K562 (cell line): Measurements from ENCODE around the gene CNTFR. TPM values are rescaled to one million over a fixed set of nuclear protein-coding genes. Genes with fewer than 3 reads are reported as not detected.

ENCODE experiments used
- ATAC-seq: fragments of 200-7000 bp; cut with Tn5 transposase; 3 replicates; pipeline ENCODE4 v1.9.1; 2020; ENCODE audit warnings: moderate library complexity
- BruUV-seq: library from RNA; stranded (reverse); fragments of 400-500 nt; replicated peaks from 2 replicates; lab custom pipeline; 2021; lab: Mats Ljungman, UMichigan
- CTCF ChIA-PET: fragments of 300-600 bp; formaldehyde crosslinking; extraction: SDS; loops from one replicate; lab custom pipeline; 2021; ENCODE audit warnings: low intra/inter-chr PET ratio; lab: Yijun Ruan, JAX
- POLR2A ChIA-PET: fragments of 300-600, 350-650 bp; sonication (Branson Sonifier 250); formaldehyde crosslinking; extraction: SDS; loops from one replicate; lab custom pipeline; 2021; ENCODE audit warnings: antibody characterized with exemption, inconsistent platforms; lab: Yijun Ruan, JAX
- DNase-seq, 4 experiments: peaks; one replicate each; pipeline versions ENCODE4 v3.0.0 to v3.0.0-alpha.2; 2011 to 2018; ENCODE audit warnings: low spot score in 3 of 4, mixed read lengths in 3 of 4; ENCODE audit errors: extremely low read depth in 1 of 4
- FAIRE-seq: peaks from 2 replicates; lab custom pipeline; 2011; peaks lifted over from hg19 to GRCh38; lab: Jason Lieb, UNC
- H2AFZ ChIP-seq: 2 replicates; pipeline ENCODE4 v1.6.0; 2011; ENCODE audit warnings: low read depth, low read length, control low read depth, inconsistent platforms
- H3K27ac ChIP-seq: fragments of 200-600 bp; 3 replicates; pipeline ENCODE4 v1.8.0; 2011; ENCODE audit warnings: low read depth, mild to moderate bottlenecking, control low read depth, inconsistent platforms, low read length, moderate library complexity, mixed read lengths; ENCODE audit errors: extremely low read depth
- H3K27me3 ChIP-seq, 2 experiments: fragments of 300-600 bp in 1 of 2; 2 replicates in 1 of 2; 3 replicates in 1 of 2; pipeline versions ENCODE4 v1.6.0 to v1.8.0; 2011; ENCODE audit warnings: inconsistent platforms in 2 of 2, low read length in 2 of 2, mild to moderate bottlenecking in 1 of 2, mixed read lengths in 1 of 2, moderate library complexity in 1 of 2; ENCODE audit not compliant: control insufficient read depth in 2 of 2, insufficient read depth in 2 of 2
- H3K36me3 ChIP-seq: fragments of 300-600 bp; 3 replicates; pipeline ENCODE4 v1.8.0; 2011; ENCODE audit warnings: mild to moderate bottlenecking, low read length, inconsistent platforms; ENCODE audit not compliant: control insufficient read depth, insufficient read depth
- H3K4me1 ChIP-seq, 2 experiments: fragments of 200-600 bp in 1 of 2; replicated peaks in 1 of 2; 2 replicates in 1 of 2; 3 replicates in 1 of 2; pipeline versions ENCODE4 v1.5.1 to v1.8.0; 2011; ENCODE audit warnings: inconsistent platforms in 2 of 2, low read length in 2 of 2, mild to moderate bottlenecking in 1 of 2, mixed read lengths in 1 of 2, moderate library complexity in 1 of 2; ENCODE audit not compliant: control insufficient read depth in 2 of 2, insufficient read depth in 2 of 2
- H3K4me2 ChIP-seq: 2 replicates; pipeline ENCODE4 v1.6.1; 2011; ENCODE audit warnings: low read length, control low read depth, inconsistent platforms, mixed read lengths; ENCODE audit not compliant: insufficient read depth
- H3K4me3 ChIP-seq: fragments of 200-600 bp; sonication (generic), shearing (Covaris generic); 2 replicates; pipeline ENCODE4 v1.5.1; 2016; ENCODE audit warnings: control low read depth, inconsistent platforms
- H3K79me2 ChIP-seq: fragments of 200-600 bp; 3 replicates; pipeline ENCODE4 v1.8.0; 2011; ENCODE audit warnings: low read length, inconsistent platforms; ENCODE audit not compliant: control insufficient read depth, insufficient read depth
- H3K9ac ChIP-seq, 2 experiments: 2 replicates each; pipeline versions ENCODE4 v1.6.0 to v1.6.1; 2011; ENCODE audit warnings: low read depth in 2 of 2, low read length in 2 of 2, control low read depth in 1 of 2, inconsistent platforms in 1 of 2, mild to moderate bottlenecking in 1 of 2, mixed read lengths in 1 of 2; ENCODE audit not compliant: insufficient read depth in 1 of 2
- H3K9me1 ChIP-seq: one replicate; pipeline ENCODE4 v1.6.0; 2011; ENCODE audit warnings: inconsistent platforms, mild to moderate bottlenecking, low read length, moderate library complexity; ENCODE audit not compliant: control insufficient read depth, insufficient read depth
- H3K9me3 ChIP-seq: replicated peaks from 2 replicates; pipeline ENCODE4 v1.5.1; 2011; ENCODE audit warnings: low read depth, low read length, inconsistent platforms; ENCODE audit not compliant: control insufficient read depth, insufficient read depth
- H4K20me1 ChIP-seq: replicated peaks from 2 replicates; pipeline ENCODE4 v1.6.1; 2011; ENCODE audit warnings: low read length, inconsistent platforms, mixed read lengths; ENCODE audit not compliant: control insufficient read depth, insufficient read depth
- EWSR1 ChIP-seq: fragments of 450-650 bp; IDR thresholded peaks from 2 replicates; pipeline ENCODE4 v1.6.1; 2018; ENCODE audit warnings: borderline replicate concordance, mild to moderate bottlenecking, low read depth, moderate library complexity; ENCODE audit not compliant: partially characterized antibody
- RBFOX2 ChIP-seq: fragments of 200-400 bp; formaldehyde crosslinking; IDR thresholded peaks from 2 replicates; pipeline ENCODE4 v1.6.1; 2017; ENCODE audit warnings: low read depth, mild to moderate bottlenecking, low read length, moderate library complexity
- TCF15 ChIP-seq: fragments of 250-450 bp; sonication (Bioruptor Pico); IDR thresholded peaks from 2 replicates; pipeline ENCODE4 v1.8.0; 2022; ENCODE audit warnings: moderate library complexity, mild to moderate bottlenecking, inconsistent platforms
- ZBTB2 ChIP-seq: fragments of 450-650 bp; IDR thresholded peaks from 2 replicates; pipeline ENCODE4 v1.6.1; 2016; ENCODE audit warnings: antibody characterized with exemption
- ZNF668 ChIP-seq: fragments of 250-450 bp; sonication (Bioruptor Pico); IDR thresholded peaks from 2 replicates; pipeline ENCODE4 v1.8.0; 2022; ENCODE audit warnings: mild to moderate bottlenecking, inconsistent platforms
- WGBS: fragments of 100-300 bp; shearing (Covaris generic); methylation state at CpG from one replicate; pipeline ENCODE4 v1.1.6; 2016; ENCODE audit warnings: low coverage, mixed read lengths; ENCODE audit not compliant: insufficient coverage; ENCODE audit errors: missing lambda C conversion rate; 5-methylcytosine and 5-hydroxymethylcytosine counted together
- in situ Hi-C: fragments of 300-500 bp; cut with MboI; formaldehyde crosslinking; loops from 4 replicates; pipeline ENCODE4 v1.15.0; 2018; ENCODE audit warnings: inconsistent platforms, mixed read lengths
- intact Hi-C: fragments of 100-400 bp; cut with micrococcal nuclease; formaldehyde crosslinking; loops from 2 replicates; pipeline ENCODE4 v1.14.2; 2022
- polyA plus RNA-seq, 8 experiments: library from polyadenylated mRNA; depleted of rRNA in 4 of 8; stranded (reverse) in 5 of 8; unstranded in 3 of 8; fragments of >200 nt; fragmentation: Nextera tagmentation in 2 of 8; fragmentation: Illumina TruSeq in 1 of 8; extraction: Ambion mirVana in 2 of 8; extraction: Trizol in 1 of 8; gene quantifications; 2 replicates each; pipeline versions ENCODE4 v1.2.1 to v1.2.3, GENCODE V29; 2011 to 2014; ENCODE audit warnings: inconsistent platforms in 1 of 8, missing spikeins in 1 of 8
- total RNA-seq, 7 experiments: library from RNA; depleted of rRNA in 6 of 7; stranded (reverse); fragments of >200 nt in 6 of 7; fragmentation: Illumina TruSeq in 2 of 7; extraction: Trizol in 2 of 7; gene quantifications; 2 replicates each; pipeline versions ENCODE4 v1.2.1 to v1.2.3, GENCODE V29; 2011 to 2021; ENCODE audit warnings: low replicate concordance in 1 of 7

The CNTFR gene
- total and polyA plus RNA-seq, 9 of the 15 experiments (the other 6 are each of a cell fraction or from before 2014, with no cell fraction given) = not detected

- no peak overlapping the region for H3K4me2 ChIP-seq
- peaks cover 0 to 49% of the 10 kb centered on the region in 2 experiments; a peak in 4 of 5 replicates for H3K27me3 ChIP-seq
- H3K9me3 ChIP-seq = no peaks in the 10 kb centered on the region
- DNase-seq (no peak), FAIRE-seq (no peak), ATAC-seq (no peak)
- WGBS = 14% methylated on average over 9 of the region's 9 CpGs
- no peak for TF ChIP-seq ZBTB2
- TF ChIP-seq EWSR1 = no peak
- TF ChIP-seq ZNF668 = no peak
- no peak for TF ChIP-seq TCF15 (CRISPR knock-in tag)
- TF ChIP-seq RBFOX2 = no peak
- in situ Hi-C loops (no loop called here), intact Hi-C loops (no loop called here)
- no peak overlapping the region for H3K27ac ChIP-seq
- H3K9me1 ChIP-seq = no peaks in the 10 kb centered on the region
- H3K79me2 ChIP-seq = no peaks in the 10 kb centered on the region
- POLR2A ChIA-PET = interaction anchor here (1.2 kb wide), 1 partner anchor 22 kb away, joined by 4 read pairs; no protein-coding TSS in a partner anchor
- H3K36me3 ChIP-seq = no peaks in the 10 kb centered on the region
- H4K20me1 ChIP-seq = no peaks in the 10 kb centered on the region; the same call in 1 of the 2 replicates
- no peak overlapping the region for H3K4me3 ChIP-seq
- CTCF ChIA-PET = no interaction called here
- peaks cover 0 to 8% of the 10 kb centered on the region in 2 experiments; a peak in 2 of 5 replicates for H3K4me1 ChIP-seq
- no peak overlapping the region for H2AFZ ChIP-seq
- no TSS peak for BruUV-seq
- H3K9ac ChIP-seq = no peak overlapping the region
Observed at GRCh38 chr9:34558364-34558763, 31.2 kb downstream of the CNTFR start.
